NCI-H2107 treated with DMSO at 0.1 percent for 48 hours (cell line): Measurements from ENCODE around the gene CARD11.
"Not testable (repeated sequence)": the region's sequence is repeated elsewhere in the genome, so short reads cannot be mapped to it uniquely, and the experiment has no call there.

Experiments
- DNase-seq: peaks from one replicate; lab custom pipeline; 2025; ENCODE audit not compliant: unreplicated experiment; lab: John Stamatoyannopoulos, UW

Gene CARD11

DNA sequence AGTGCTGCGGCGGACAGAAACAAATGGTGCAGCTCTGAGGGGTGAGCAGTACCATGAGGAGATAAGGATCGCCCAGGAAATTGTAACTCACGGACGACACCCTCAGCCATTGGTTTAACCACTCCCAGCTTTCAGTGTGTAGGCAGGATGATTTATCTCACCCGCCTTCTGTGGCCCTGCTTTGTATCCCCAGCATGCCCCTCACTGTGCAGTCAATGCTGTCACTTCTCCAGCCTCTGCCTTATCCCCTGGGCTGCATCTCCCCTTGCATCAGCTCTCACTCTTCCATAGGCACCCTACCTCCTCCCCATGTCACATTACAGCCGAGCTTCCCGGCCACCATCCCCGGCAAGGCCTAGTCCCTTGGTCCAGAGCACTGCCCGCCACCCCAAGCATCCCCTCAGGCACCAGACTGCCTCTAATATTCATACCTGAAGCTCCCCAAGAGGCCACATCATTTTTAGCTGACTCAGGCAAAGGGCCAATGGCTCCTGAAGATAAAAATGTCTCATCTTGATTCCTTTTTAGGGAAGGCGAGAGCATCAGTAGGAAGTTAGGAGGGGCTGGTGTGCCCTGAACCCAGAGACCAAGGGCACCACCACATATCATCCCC is 77.1 kb downstream of the CARD11 start:
- no peak for DNase-seq

DNA sequence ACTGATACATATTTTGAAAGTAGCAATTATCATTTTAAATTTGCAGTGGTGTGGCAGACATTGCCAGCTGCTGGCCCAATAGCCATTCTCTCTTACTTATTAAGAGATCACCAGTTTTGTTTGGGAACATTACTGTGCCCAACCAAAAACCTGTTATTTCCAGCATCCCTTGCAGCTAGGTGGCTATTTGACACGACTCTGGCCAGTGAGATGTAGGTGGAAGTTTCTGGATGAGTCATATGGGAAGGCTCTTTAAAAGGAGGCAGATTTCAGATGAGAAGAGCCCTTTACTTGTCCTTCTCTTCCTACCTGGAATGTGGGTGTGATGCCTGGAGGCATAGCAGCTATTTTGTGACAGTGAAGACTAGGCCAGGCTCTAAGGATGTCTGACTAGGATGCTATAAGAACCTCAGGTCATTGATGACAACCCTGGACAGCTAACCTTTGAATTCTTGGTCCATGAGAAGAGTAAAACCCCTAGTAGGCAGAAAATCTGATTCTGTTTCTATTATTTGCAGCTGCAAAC is 77.9 kb downstream of the CARD11 start:
- no peak for DNase-seq

DNA sequence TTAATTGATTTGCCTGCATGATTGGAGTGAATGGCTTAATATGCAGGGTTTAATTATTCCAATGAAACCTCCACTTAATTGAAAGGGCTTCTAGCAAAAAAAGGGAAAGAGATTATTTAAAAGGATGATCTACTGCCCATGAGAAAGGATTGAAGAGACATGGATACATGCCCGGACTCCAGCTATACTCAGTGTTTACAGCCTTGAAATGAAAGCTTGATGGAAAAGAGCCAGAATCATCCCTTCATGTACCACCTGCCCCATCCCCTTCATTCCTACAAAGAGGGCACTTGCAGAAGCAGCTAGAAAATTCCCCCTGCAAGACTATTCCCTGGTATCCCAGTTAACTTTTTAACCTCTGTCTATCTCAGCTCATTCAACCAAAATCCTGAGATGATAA is 78.4 kb downstream of the CARD11 start:
- DNase-seq = no peak

DNA sequence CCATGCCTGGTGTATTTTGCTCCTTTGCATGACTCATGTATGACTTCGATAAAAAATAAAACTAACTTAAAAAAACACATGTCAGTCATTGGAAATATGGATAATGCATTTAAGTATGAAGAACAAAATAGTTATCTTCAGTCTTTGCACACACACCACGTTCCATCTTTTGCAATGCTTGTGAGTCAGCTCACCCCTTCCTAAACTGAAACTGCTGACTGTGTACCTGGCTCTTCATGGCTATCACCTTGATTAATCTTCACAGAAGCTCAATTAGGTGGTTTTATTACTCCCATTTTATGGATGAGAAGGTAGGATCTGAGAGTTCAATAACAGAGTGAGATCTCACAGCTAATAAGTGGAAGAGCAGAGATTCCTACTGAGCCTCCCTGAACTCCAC is 79.5 kb downstream of the CARD11 start:
- DNase-seq = no peak

DNA sequence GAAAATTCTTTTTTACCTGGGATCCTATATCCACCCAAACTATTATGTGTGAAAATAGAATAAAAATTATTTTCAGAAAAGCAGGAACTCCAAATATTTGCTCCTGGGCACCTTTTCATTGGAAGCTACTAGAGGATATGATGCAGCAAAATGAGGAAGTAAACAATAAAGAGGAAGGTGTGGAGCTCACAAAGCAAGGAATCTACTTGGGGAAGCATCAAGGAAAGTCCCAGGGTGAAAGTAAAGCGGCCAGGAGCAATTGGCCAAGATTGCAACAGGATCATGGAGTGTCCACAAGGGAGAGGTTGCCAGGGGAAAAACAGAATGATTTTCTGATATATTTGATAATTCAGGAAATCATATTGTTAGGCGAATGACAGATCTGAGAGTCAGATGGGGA is 80.8 kb downstream of the CARD11 start:
- no peak for DNase-seq

DNA sequence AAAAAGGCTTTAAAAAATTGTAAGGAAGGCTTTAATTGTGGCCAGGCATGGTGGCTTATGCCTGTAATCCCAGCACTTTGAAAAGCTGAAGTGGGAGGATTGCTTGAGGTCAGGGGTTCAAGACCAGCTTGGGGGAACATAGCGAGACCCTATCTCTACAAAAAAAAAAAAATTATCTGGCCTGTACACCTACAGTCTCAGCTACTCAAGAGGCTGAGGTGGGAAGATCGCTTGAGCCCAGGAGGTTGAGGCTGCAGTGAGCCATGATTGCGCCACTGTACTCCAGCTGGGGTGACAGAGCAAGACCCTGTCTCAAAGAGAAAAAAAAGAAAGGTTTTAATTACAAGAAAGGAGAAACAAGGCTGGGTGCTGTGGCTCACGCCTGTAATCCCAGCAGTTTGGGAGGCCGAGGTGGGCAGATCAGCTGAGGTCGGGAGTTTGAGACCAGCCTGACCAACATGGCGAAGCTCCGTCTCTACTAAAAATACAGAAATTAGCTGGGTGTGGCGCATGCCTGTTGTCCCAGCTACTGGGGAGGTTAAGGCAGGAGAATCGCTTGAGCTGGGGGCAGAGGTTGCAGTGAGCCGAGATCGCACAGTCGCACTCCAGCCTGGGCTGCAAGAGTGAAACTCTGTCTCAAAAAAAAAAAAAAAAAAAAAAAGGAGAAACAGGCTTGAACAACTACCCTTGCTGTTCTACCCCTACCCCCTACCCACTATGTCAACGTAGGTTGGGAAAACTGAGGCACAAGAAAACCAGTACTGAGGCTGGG is 83.7 kb downstream of the CARD11 start:
- DNase-seq = no peak

DNA sequence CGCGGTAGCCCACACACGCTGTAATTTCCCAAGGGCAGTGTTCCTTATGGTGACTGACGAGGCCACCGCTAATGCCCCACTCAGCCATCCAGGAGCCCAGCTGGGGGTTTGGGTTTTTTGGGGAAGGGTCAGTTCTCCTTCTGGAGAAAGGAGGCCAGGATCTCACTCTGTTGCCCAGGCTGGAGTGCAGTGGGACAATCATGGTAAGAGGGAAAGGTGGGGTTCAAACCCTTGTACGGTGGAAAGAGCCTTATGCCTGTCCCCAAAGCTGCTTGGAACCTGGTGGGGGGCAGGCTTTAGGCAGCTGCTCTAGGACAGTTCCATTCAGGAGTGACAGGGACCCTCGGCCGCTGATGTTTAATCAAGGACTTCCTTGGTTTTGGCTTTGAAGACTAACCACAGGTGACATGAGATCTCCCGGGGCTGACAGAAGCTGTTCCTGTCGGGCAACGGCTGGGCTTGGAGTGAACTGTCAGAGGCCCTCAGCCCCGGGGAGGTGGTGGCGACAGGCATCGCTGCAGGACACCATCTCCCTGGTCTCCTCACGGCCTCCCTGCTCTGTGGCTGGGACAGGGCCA is 84.5 kb downstream of the CARD11 start:
- DNase-seq = no peak

DNA sequence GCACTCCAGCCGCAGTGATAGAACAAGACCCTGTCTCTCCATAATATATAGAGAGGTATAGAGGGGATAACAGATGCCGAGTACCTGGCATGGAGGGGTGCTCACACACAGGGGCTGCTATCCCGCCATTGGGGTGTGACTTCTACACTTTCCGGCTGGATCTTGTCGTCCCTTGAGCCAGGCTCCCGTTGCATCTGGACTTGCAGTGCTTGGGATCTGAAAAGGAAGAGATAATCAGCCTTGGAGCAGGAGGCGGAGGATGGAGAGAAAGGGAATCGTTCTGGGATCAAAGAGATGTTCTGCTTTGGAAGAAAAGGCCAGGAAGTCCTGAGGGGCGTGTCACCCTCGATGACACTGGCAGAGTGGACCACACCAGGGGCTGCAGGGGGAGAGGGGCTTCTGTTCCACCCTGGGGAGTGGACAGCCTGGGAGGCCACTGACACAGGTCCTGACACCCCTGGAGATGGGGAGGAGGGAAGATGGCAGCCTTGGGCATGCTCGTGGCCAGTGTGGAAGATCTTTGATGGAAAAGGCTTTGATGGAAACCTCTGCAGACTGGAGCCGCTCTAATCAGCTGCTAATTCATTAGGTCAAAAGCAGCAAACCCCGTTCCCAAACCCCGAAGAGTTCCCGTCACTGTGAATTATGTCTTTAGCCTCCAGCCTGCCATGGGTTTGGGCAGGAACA is 85.1 kb downstream of the CARD11 start:
- DNase-seq = no peak

DNA sequence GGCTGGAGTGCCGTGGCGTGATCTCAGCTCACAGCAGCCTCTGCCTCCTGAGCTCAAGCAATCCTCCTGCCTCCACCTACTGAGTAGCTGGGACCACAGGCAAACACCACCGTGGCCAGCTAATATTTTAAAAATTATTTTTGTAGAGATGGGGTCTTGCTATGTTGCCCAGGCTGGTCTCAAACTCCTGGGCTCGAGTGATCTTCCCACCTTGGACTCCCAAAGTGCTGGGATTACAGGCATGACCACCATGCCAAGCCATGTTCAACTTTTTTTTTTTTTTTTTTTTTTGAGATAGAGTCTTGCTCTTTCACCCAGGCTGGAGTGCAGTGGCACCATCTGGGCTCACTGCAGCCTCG is 86.3 kb downstream of the CARD11 start:
- DNase-seq = not testable (repeated sequence)

DNA sequence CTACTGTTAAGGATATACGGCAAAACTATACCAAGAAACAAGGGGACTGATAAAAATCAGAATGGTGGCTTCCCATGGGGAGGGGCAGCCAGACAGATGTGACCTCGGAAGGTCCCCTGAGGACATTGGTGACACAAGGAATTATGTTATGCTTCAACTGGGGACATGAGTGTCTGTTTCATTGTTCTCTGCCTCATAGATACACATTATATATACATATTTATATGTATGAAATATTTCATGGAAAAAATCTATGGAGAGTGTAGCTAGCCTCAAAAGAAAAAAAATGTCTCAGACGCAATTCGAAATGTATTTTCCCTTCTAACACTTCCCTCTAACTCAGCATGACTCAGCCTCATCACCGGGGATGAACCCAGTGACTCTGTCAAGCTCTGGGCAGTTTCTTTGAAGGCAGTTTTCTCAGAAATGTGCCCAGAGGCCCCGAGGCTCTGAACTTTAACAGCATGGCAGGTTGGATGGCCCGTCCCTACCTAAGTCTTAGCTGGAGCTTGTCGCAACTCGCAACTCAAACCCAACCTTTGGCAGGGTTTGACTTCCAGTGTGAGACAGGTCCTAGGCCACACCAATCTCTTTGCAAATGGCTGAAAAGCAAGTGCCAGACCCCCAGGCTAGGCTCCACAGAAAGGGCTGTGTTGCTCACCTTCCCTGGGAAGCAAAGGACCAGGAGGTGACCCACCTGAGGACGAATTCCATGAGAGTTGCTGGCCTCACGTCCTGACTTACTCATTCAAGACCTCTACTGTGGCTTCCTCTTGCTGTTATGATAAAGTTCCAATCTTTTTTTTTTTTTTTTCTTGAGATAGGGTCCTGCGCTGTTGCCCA is 86.9 kb downstream of the CARD11 start:
- DNase-seq = no peak

DNA sequence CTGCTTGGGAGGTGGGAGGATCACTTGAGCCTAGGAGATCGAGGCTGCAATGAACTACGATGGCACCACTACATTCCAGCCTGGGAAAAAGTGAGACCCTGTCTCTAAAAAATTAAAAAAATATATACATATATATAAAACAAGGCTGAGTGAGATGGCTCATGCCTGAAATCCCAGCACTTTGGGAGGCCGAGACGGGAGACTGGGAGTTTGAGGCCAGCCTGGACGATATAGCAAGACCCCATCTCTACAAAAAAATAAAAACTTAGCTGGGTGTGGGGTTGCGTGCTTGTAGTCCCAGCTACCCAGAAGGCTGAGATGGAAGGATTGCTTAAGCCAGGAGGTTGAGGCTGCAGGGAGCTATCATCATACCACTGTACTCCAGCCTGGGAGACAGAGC is 87.6 kb downstream of the CARD11 start:
- DNase-seq = no peak

DNA sequence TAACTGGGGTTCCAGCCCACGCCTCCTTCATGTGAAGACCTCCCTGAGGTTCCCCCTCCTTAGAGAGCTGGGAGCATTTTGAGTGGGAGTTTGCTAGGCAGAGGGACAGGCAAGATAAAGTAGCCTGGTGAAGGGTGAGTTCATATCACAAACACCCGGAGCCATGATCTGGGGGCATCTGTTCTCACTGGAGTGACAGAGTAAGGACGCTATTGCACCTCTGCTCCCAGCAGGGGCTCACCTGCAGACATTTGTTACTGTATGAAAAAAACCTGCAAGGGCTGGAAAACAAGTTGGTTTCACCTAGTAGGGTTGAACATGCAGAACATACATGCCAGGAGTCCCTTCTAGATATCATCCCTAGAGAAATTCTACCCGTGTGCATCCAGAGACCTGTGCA is 88.4 kb downstream of the CARD11 start:
- no peak for DNase-seq

DNA sequence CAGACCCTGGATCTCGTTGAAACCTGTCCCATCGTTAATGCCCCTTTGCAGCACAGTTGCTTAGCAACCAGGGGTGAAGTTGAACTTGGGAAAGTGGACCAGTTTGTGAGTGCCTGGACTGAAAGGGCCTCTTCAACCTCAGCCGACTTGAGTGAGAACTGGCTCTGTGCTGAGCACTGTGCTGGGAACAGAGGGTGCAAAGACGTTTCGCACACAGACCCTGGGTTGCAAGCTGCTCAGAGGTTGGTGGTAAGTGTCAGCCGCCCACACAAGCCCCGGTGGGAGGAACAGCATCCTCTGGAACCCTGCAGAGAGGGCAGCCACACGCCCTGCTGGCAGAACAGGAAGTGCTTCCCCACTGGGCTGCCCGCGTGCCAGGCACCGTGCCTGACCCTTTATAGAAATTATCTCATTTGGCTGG is 89.2 kb downstream of the CARD11 start:
- no peak for DNase-seq

DNA sequence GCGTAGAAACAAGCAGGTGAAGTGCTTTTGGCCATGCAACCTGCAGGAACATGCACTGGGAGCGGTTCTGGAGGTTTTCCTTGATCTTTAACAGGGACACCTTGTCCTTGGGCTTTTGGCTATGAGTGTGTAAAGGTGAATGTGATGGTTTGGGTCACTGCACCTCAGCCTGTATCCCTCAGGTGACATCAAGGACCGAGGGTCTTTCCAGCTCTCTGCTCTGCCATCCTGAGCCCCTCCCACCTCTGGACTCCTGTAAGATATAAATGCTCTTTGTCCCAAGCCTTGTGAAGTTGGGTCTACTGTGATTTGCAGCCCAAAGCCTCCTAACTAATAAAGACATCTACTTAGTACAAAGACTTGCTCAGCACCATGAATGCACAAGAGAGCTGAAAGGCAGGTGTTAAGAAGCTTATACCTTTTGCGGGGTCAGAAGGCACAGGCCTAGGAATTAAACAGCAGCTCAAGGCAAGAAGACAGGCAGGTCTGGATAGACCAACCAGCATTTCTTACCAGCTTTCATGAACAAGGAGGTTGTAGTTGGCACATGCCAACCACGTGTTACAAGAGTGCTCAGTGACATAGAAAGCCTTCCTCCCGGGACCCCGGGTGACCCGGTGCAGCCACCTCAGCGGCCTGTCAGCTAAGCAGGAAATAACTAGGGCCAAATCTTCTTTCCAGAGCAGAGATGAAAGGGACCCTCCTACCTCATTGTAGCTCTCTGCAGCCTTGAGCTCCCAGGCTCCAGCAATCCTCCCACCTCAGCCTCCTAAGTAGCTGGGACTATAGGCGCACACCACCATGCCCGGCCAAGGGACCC is 89.9 kb downstream of the CARD11 start:
- no peak for DNase-seq

DNA sequence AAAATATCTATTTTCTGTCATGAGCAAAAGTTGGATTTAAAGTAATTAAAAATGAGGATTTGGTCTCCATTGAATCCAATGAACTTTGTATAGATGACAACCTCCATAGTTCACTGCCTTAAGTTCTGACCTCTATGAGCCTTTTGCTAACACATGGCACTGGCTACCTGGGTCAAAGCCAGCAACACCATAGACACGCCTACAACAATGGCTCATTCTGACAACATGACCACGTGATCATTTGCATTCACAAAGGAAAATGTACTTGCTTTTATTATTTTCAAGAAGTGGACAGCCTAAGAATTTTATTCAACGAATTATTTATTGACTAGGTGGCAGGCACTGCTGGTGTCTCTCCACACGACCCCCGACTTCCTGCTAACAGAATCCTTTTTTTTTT is 90.6 kb downstream of the CARD11 start:
- no peak for DNase-seq

DNA sequence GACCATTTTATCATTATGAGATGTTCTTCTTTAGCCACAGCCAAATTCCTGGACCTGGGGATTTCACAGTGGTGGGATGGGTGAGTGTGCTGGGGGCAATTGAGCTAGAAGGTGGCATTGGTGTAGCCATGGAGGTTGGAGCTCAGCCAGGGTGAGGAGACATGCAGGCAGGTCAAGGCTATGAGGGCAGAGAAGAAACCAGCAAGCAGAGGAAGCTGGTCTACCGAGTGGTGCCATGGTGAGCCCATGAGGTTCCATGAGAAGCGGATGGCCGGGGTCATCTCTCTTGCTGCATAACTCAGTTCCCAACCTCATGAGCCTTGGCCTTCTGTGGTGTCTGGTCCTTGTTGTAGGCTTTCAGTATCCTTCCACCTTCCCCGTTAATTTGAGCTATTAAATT is 91.4 kb downstream of the CARD11 start:
- no peak for DNase-seq

DNA sequence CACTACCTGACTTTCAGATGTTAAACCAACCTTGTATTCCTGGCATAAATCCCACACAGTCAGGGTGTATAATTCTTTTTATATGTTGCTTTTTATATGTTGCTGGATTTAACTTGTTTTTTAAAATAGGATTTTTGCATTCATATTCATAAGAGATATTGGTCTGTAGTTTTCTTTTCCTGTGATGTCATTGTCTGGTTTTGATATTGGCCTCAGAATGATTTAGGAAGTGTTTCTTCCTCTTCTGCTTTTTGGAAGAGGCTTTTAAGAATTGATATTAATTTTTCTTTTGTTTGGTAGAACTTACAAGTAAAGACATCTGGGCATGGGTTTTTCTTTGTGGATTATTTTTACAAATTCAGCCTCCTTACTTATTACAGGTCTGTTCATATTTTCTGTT is 93.1 kb downstream of the CARD11 start:
- no peak for DNase-seq

DNA sequence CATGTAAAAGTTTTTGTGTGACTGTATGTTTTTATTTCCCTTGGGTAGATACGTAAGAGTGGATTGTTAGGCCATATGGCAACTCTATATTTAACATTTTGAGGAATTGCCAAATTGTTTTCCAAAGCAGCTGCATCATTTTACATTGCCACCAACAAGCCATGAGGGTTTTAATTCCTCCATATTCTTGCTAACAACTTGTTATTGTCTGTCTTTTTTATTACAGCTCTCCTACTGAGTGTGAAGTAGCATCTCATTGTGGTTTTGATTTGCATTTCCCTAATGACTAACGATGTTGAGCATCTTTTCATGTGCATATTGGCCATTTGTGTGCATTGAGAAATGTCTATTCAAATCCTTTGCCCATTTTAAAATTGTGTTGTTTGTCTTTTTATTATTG is 94.9 kb downstream of the CARD11 start:
- no peak for DNase-seq

DNA sequence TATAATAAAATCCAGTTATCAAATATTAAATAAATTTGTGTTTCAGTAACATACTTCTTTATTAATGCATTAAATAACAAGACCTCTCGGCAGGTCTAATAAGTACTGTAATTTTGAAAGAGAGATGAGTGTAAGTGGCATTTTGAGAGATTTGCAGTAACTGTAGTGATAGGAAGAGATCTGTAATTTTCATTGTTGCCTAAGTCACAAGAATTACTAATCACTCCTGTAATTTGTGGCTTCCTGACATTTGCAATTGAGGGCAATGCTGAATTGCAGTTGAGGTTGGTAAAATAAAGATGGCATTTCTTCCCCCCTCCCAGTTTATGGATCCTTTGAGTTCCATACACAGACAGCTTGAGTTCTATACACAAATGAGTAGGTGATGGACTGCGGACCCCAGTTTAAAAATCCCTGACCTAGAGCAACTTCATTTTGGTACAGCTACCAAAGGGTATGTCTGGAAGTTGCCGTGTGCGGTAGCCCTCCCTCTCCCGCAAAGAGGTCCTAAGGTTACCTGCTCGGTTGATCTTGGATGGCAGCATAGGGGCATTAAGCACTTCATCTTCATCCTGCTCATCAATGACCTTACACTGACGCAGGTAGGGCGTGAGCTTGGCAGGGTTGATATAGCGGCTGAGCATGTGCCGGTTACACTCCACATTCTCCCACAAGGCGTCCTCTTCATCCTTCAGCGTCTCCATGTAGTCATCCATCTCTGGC is 96.4 kb downstream of the CARD11 start:
- no peak for DNase-seq
